Stimulated activated CD4-positive, alpha-beta T cell treated with anti-CD3 and anti-CD28 coated beads, Interleukin-12 subunit alpha, Interleukin-12 subunit beta, amount 100 ng/mL, for 4 hours (primary cell): ENCODE results near the gene CDC27.
"Not testable (repeated sequence)": the region's sequence is repeated elsewhere in the genome, so short reads cannot be mapped to it uniquely, and the experiment has no call there.

Experiments
- DNase-seq: peaks from one replicate; pipeline ENCODE4 v3.0.0-alpha.2; 2020

Gene CDC27

DNA sequence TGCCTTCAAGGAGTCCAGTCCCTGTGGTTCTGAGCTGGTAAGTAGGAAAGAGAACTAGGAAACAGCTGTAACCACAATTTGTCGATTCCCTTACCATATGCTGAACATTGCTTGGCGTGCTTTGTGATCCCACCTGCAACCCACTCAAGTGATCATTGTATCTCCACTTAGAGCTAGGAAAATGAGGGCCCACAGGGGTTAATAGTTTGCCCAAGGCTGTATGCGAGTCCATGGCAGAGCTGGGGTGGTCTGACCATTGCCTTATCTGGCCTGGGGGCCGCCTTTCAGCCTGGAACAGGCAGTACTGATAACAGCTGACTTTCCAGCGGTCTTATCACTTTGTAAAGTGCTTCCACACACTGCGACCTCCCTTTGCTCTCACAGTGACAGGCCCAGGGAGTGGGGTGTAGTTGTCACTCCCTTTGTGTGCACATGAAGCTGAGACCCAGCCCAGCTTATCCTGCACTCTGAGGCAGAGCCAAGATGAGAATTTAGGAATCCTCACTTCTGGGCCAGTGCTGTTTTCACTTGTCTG, 29.9 kb upstream of the CDC27 start:
- no peak for DNase-seq

DNA sequence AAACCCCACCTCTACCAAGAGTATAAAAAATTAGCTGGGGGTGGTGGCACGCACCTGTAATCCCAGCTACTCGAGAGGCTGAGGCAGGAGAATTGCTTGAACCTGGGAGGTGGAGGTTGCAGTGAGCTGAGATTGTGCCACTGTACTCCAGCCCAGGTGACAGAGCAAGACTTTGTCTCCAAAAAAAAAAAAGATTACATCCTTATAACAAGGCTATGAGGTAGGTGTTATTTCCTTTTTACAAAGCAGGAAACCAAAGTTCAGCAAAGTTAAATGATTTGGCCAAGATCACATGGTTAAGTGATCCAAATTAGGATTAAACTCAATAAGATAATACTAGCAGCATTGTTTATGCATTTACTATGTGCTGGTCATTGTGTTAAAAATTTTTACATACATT, 28.2 kb upstream of the CDC27 start:
- not testable (repeated sequence) for DNase-seq

DNA sequence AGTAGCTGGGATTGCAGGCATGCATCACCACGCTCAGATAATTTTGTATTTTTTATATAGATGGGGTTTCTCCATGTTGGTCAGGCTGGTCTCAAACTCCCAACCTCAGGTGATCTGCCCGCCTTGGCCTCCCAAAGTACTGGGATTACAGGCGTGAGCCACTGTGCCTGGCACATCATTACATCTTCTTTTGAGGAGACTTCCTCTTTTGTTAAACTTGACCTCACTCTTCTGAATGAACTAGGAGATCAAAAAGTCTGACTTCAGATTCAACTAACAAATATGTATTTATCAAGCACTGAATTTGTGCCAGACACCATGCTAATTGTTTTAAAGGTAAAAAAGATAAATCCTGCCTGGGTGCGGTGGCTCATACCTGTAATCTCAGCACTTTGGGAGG, 27.7 kb upstream of the CDC27 start:
- DNase-seq, result not testable (repeated sequence)

DNA sequence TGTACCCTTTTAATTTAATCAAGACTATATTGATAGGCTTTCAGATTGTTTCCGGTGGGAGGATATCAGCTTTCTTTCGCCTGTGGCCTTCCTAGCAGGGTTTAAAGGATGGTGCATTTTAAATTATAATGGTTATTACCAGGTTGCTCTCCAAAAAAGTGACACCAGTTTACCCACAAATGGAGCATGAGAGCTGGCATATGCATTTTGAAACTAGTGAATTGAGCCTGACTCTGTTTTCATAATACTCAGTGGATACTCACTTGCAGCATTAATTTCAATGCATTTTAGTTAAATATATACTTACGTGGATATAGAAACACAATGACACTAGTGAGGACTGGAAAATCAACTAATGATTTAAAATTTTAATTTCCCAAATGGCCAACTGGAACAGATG, 25.8 kb upstream of the CDC27 start:
- no peak for DNase-seq

DNA sequence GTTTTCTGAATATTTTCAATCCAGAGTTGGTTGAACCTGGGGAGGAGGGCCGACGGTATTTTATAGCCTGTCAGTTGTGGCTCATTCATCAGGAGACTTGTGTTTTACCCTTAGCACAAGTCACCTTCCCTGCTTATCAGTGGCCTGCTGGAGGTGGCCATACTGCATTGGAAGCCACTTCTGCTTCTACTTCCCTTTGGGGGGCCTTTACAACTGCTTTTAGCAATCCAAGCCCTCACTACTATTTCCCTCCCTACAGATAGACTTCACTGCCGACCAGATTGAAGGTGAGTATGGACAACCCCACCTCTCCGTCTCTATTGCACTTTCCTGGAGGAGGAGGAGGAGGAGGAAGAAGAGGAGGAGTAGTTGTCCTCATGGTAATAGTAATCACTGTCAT, 24.4 kb upstream of the CDC27 start:
- no peak for DNase-seq

DNA sequence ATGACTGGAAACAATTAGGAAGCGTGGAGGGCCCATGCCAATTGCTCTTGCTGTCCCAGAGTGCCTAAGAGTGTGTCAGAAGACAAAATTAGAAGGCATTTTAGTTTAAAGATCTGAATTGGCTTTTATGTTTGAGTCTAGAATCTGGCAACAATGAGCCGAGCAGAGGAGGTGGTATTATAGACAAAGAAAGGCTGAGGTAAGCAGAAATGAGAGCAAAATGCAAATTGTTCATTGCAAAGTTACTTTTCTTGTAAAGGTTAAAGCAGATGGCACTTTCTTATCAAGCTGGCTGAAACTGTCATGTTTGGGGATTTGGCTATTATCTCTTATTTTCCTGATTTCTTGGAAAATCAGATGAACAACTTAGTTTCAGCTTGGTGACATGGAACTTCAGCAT, 23.4 kb upstream of the CDC27 start:
- no peak for DNase-seq

DNA sequence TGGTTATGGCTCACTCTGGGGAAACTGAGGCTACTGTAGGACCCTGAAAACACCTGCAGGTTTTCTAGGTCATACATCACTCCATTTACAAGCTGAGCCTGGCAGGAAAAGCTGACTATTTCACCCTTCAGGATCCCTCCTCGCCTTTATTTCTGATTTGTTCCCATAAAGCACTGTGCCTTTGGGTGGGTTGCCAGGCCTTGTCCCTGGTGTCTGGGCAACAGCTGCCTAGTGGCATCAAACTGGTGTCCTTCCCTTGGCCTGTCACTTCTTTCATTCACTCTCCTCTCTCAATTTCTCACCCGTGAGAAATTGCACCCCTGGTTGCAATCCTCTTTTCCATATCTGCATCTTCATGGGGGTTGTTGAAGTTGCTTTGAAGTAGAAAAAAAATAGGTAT, 21.7 kb upstream of the CDC27 start:
- no peak for DNase-seq

DNA sequence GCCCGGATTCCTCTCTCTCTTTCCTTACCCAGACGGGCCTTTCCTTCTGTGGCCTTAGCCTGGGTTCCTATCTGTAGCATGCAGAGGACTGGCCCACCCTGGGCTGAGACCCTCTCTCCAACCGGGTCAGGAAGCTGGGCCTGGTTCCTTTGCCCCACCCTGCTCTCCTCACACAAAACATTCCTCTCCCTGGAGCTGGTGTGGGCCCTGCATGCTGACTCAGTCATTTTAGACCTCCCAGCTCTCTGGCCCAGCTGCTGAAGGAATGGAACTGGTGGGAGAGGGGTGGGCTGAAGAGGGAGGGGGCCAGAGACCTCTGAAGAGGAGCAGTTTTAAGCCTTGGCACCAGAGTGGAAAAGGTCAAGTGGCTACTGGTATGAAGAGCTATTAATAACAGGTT, 21.0 kb upstream of the CDC27 start:
- DNase-seq, result no peak

DNA sequence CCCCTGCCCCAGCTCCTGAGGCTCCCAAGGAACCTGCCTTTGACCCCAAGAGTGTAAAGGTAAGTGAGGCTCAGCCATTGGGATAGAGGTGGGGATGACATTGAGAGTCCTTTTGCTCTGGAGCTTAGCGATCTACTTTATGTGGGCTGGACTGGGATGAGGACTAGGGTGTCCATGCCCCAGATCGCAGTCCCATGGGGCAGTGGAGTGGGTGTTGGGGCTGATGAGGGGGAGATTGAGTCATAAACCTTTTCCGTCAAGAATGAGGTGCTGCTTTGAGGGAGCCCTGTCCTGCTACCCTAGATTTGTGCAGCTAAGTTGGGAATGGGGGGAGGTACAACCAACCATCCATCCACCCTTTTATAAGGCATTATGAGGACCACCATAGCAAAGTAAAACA, 20.4 kb upstream of the CDC27 start:
- DNase-seq, result no peak

DNA sequence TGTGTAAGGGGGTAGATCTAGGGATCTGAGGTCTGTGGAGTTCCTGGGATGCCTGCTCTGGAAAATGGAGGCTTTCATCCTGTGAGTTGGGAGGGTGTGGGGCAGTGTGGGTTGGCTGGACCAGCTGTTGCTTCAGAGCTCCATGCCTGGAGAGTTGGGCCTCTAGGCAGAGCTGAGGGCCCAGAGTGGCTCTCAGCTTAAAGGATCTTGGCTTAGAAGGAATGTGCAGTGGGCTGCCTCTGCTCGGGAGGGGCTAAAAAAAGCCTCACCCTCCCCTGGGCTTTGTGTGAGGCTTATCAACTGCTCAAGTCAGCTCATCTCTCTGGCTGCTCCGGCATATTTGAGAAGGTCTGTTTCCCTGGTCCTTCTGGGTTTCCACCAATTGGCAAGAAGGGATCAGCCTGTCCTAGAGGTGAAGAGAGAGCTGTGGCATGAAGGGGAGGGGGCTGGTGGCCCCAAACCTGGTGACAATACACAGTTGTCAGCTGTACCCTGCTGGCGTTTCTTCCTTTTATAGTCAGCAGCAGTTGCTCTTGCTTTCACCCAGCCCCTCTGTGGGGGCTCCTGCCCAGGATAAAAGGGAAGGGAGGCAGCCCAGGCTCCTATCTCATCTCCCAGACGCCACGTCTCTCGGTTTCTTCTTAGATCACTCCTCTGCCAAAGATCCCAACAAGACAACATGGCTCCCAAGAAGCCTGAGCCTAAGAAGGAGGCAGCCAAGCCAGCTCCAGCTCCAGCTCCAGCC, 19.8 kb upstream of the CDC27 start, which contains the start of gene MYL4:
TSS of gene MYL4 (plus strand) at position 605 of the 745 bp plus-strand sequence. CDS start at position 680, 75 bp downstream.
- DNase-seq, result no peak

DNA sequence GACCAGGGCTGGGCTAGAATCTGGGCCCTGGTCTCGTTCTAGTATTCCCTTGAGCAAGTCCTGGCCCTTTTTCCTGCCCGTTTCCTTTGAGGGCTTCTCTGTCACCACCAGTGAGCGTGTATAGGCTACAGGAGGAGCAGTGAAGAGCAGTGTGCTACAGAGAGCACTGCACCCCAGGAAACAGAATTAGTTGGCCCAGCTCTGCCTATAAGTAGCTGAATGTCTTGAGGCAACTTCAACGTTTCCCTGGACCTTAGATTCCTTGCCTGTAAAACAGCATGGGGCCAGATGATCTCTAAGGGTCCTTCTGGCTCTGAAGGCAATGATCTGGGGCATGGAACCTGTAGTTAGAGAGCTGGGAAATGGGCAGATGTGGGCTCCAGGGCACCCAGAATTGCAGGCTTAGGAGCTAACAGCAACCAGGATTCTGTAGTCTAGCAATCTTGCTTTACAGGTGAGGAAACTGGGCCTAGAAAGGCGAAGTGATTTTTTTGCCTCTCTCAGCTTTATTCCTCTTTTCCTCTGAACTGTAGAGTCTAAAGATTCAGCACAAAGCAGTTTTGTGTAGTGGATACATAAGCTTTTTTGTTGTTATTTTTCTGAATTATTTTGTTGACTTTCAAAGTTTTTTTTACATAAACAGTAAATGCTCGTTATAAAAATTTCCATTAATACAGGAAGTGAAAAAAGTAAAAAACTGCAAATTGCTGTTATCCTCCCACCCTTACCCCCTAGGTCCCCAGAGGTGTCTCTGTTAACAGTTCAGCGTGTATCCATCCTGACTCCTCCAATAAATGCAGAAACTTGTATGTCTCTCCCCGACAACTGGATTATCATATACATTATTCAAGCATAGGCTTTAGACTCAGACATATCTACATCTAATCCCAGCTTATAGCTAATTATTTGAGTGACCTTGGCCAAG, 18.3 kb upstream of the CDC27 start:
- DNase-seq, result no peak

DNA sequence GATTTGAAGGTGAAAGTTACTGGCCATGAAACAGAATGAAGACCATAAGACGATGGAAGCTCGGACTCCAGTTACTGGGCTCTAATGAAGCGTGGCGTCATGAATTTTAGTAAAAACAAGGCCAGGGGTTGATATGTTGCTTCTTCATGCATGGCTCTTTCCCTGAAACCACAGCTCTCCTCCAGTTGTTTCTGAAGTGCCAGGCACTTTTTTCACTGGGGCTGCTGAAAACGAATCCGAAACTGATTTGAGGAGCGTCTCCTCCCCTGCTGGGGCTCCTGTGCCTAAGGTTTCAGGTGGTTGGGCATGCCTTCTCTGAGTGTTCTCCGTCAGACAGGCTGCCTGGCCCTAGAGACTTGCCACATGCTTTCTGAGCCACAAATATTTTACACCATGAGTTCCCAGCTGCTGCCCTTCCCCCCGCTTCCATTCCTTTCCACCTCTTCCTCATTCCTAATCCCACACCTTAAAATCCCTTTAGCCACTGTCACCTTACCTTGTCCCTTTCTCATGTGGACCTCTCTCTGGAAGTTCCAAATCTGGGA, 16.4 kb upstream of the CDC27 start:
- DNase-seq, result peak; percentile 44

DNA sequence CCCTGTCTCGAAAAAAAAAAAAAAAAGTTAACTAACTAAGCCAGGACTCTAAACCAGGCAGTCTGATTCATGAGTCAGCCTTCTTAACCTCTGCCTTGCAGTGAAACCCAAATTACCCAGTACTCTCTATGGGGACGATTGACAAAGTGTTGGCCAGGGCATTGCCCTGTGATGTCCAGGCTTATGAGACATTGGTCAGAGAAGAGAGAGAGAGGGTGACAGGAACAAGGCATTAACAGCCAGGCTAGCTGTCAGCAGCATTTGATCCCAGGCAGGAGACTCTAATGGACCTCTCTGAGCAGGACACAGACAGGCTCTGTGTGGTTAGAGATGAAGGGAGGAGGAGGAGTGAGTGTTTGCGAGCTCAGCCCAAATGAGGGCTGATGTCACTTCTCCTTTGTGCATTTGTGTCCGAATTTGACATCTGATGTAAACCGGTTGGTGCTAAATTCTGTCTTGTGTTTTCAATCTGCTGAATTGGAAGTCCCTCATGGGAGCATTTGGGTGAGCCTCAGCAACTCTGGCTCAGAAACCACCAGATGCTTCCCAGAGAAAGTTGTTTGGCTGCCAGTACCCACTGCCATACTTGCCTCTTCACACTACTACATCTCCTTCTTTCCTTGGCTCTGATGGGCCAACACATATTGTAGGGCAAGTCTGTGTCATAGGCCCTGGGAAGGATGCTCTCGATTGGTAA, 15.8 kb upstream of the CDC27 start:
- DNase-seq, result no peak

DNA sequence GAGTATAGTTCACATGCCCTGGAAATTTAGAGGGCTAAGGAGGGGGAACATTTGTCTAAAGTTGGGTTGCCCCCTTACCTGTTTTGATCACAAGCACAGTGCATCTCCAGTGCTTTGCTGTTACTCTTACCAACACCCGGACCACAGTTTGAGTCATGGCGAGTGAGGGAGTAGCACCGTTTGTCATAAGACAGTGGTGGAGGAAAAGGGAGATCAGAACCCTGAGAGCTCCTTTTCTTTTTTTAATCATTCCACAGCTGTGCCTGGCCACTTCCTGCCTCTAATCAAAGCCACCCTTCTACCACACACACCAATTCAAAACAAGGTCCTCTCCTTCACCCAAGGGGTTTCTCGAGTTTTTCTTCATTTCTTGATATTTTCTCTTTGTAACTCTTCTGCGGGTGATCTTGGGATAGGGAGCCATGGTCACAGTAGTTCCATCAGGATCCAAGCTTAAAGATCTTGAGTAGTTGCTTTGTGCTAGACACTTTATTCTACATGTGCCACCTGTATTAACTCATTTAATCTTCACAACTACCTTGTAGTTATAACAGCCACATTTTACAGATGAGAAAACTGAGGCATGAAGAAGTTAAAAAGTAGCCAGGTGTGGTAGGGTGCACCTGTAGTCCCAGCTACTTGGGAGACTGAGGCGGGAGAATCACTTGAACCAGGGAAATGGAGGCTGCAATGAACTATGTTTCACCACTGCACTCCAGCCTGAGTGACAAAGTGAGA, 15.1 kb upstream of the CDC27 start:
- DNase-seq, result peak; percentile 19

DNA sequence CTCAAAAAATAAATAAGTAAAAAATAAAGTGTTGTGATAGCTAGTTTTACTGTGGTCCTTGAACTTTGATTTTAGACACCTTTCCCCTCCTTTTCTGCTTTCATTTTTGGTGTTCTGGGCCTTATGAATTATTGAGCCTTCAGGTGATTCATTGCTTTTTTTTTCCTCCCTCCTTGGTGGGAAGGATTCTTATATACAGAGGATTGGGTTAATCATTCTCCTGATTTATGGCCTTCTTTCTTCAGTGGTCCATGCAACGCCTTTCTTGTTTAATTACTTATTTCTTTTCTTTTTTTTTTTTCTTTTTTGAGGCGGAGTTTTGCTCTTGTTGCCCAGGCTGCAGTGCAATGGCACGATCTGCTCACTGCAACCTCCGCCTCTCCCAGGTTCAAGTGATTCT, 12.1 kb upstream of the CDC27 start:
- no peak for DNase-seq

DNA sequence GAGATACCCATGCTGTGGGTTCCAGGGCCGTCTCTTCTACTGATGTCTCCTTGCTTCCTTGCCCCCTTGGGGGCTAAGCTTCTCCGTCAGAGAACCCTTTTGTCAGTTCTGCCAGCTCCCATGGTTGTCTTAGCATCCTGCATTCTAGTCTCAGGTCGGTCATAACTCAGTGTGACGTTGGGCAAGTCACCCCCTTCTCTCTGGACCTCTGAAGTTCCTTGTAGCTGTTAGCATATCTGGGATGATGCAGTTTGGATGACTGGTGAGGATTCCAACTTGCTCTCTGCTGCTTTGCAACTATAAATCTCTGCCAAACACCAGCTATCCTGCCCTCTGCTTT, 11.2 kb upstream of the CDC27 start:
- no peak for DNase-seq

DNA sequence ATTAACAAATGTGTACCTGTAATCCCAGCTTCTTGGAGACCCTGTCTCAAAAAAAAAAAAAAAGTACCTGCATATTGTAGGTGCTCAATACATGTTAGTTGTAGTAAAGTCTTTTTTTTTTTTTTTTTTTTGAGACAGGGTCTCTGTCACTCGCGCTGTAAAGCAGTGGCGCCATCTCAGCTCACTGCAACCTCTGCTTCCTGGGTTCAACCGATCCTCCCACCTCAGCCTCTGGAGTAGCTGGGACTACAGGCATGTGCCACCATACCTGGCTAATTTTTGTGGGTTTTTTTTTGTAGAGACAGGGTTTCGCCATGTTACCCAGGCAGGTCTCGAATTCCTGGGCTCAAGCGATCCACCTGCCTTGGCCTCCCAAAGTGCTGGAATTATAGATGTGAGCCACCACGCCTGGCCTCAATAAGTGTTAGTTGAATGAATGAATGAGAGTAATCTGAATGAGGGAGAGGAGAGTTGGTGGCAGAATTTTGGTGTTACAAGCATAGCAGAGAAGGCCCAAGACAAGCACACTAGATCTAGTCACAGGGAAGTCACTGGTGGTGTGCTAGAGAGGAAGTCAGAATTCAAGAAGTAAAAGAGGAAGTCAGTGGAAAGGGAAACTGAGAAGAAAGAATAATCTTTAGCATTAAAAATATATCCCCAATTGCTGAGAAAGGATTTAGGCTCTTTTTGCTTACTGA, 10.7 kb upstream of the CDC27 start:
- DNase-seq, result no peak

DNA sequence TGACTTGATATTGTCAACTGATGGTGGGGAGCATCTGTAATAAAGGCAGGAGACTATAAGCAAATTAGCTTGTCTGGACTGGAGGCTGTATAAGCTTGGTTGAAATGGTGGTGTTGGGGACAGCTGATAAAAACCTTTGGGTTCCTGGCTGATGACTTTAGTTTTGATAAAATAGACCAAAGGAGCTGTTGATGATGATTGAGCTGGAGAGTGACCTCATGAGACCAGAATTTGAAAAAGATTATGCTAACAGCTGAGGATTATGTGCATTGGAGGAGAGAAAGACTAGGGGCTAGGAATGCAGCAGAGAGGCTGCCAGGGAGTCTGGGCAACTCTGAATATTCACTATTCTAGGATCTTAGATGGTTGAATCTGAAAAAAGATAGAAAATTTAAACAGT, 8.7 kb upstream of the CDC27 start:
- DNase-seq, result no peak

DNA sequence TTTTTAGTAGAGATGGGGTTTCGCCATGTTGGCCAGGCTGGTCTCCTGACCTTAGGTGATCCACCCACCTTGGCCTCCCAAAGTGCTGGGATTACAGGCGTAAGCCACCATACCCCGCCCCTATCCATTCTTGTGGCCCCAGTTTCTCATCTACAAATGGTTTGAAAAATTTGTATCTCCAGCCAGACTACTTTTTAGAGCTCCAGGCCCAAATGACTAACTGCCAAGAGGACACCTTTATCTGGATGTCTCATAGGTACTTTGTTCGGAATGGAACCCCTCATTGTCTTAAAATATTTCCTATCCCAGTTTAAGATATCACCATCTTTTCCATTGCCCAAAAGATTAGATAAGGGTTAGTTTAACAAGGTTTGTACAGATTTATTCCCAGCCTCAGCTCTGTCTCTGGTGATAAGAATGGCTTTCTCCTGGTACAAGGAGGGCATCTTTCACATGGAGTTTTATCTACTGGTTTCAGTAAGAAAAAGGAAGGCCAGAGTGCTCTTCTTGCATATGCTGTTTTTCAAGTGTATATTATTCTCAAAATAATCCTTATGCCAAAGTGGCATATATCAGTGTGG, 4.9 kb upstream of the CDC27 start:
- DNase-seq, result no peak

DNA sequence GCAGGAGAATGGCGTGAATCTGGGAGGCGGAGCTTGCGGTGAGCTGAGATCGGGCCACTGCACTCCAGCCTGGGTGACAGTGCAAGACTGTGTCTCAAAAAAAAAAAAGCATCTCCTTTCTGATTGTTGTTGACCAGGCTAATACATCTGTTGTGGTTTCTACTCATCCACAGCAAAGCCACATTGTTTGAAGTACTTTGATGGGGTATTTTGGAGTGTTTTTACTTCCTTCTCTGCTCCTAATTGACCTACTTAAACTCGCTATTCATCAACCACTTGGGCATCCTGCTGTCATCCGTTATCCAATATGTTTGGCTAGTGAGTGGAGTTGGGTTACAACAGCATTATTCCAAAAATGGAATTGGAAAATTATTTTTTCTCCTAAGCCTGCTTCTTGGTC, 3.5 kb upstream of the CDC27 start:
- no peak for DNase-seq

DNA sequence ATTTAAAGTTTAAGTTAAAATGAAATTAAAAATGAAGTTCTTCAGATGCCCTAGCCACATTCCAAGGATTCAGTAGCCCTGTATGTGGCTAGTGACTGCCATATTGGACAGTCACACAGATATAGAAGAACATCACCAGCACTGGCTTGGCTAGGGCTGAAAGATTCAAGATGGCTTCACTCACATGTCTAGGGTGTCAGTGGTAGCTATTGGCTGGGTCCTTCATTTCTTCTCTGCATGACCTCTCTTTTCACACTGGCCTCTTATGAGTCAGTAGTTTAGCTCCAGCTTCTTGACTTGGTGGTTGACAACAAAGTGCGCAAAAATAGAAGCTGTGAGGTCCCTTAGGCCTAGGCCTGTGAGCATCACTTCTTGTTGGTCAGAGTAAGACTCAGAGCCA, 1.7 kb upstream of the CDC27 start:
- DNase-seq, result no peak
